D721Med (cell line): ENCODE results near the gene PKLR.
A peak's percentile ranks its signal among the peaks of the same experiment; 100 is the strongest.

Experiments used
- DNase-seq: peaks from one replicate; pipeline ENCODE4 v3.0.0; 2011; ENCODE audit warnings: low spot score; ENCODE audit not compliant: insufficient read length
- FAIRE-seq: peaks from 2 replicates; lab custom pipeline; 2011; peaks lifted over from hg19 to GRCh38; lab: Jason Lieb, UNC
- CTCF ChIP-seq: IDR thresholded peaks from 2 replicates; pipeline ENCODE4 v1.5.1; 2012; ENCODE audit warnings: mild to moderate bottlenecking, control low read depth; ENCODE audit not compliant: insufficient read depth; ENCODE audit errors: missing control alignments

Gene PKLR

GRCh38 chr1:155326020-155326526 is 24.8 kb upstream of the PKLR start:
- DNase-seq (no peak), FAIRE-seq (no peak)
- no peak for TF ChIP-seq CTCF

GRCh38 chr1:155325603-155325893 is 24.3 kb upstream of the PKLR start:
- TF ChIP-seq CTCF = no peak
- DNase-seq = no peak
- no peak for FAIRE-seq

- FAIRE-seq (no peak), DNase-seq (peak; percentile 84)
- peak; percentile 44 for TF ChIP-seq CTCF
Observed at GRCh38 chr1:155324717-155325602, 23.7 kb upstream of the PKLR start.

- peak; percentile 98 for DNase-seq
- FAIRE-seq = no peak
- no peak for TF ChIP-seq CTCF
Observed at GRCh38 chr1:155324037-155324716, 22.9 kb upstream of the PKLR start.

GRCh38 chr1:155323729-155324036 is 22.4 kb upstream of the PKLR start:
- no peak for FAIRE-seq
- no peak for TF ChIP-seq CTCF
- DNase-seq = peak; percentile 71

GRCh38 chr1:155322953-155323728 is 21.9 kb upstream of the PKLR start:
- peak; percentile 96 for DNase-seq
- peak; percentile 89 for TF ChIP-seq CTCF
- FAIRE-seq = no peak
